ENCODE measurements around the gene SOWAHA.

Gene SOWAHA

GRCh38 chr5:132812781-132813598, at the start of gene SOWAHA:
TSS of gene SOWAHA (plus strand) at chr5:132813302. CDS start at chr5:132813622, 320 bp downstream.
- DNase-seq (ENCODE audit: low spot score): no peak

GRCh38 chr5:132764051-132764450, 49.1 kb upstream of the SOWAHA start:
- DNase-seq (ENCODE audit: low spot score): no peak

DNA sequence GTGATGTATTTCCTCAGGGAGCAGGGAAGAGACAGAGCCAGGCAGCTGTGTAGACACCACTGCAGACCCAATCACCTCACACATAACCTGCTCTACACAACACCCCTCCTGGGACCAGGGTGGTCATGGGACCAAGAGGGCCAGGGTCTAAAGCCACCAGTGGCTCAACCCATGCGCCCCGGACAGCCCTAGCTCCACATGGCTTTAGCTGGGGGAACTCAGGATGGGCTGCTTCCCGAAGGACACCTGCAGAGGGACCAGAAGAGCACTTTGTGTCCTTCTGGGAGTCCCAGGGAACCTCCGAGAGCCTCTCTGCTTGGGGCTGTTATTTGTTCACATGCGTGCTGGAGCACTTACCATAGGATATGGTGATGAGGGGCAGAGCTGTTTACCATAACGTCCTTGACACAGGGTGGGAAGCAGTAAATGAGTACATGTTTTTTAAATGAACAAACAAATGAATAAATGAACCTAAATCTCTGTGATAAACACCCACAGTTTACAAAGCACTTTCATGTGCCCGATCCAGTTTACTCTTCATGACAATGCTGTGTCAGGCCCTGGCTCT, 48.3 kb upstream of the SOWAHA start:
- DNase-seq (ENCODE audit: low spot score): no peak

- DNase-seq (ENCODE audit: low spot score): no peak
These were observed 47.6 kb upstream of the SOWAHA start for GRCh38 chr5:132765311-132766019.

DNA sequence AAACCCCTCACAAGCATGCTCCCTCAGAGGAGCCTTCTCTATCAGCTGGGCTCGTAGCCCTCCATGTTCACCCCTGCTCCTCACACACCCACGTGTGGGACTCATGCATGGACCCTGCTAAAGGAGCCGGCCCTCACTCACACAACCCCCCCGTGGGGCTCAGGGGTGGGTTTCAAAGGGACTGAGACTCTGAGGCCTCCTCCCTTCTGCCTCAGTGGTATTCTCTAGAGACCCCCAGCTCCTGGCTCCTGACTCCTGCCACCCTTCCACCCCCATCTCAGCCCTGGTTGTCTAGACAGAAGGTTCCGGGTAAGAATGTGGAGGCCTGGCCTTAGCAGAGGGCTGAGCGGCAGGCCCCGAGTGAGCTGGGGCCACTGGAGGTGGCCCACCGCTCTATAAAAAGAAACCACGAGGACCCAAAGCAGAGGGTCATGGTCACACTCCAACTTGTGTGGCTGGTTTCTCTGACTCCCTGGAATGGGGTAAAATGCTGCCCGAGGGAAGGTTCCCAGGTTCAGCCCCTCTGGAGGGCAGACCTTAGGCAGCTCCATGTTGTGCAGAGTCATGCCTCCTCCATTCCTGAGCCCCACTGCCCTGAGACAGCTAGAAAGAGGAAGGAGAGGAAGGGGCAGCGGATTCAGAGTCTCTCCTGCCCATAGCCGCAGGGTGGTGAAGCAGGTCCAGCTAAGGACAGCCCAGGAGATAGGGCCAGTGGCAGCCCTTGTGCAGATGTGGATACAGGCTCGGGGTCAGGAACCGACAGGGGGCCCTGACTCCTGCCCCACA, 46.9 kb upstream of the SOWAHA start:
- no peak for DNase-seq (ENCODE audit: low spot score)

GRCh38 chr5:132766806-132767055, 46.4 kb upstream of the SOWAHA start:
- no peak for DNase-seq (ENCODE audit: low spot score)

DNA sequence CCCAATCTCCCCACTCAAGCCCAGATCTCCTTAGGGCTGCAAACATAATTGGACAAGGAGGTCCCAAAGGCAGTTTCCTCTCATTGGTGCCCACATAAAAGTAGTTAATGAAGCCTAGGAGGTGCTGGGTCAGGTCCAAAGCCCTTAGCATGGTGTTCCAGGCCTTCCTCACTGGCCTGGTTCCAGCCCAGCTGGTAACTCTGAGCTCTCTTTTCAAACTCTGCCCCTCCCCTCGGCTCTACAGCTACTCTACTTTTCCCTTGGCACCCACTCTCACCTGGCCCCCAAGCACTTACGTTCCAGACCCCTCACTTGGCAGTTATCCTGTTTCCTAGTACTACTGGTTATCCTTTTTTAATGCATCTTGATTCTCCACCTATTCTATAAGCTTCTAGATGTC, 46.0 kb upstream of the SOWAHA start:
- no peak for DNase-seq (ENCODE audit: low spot score)

DNA sequence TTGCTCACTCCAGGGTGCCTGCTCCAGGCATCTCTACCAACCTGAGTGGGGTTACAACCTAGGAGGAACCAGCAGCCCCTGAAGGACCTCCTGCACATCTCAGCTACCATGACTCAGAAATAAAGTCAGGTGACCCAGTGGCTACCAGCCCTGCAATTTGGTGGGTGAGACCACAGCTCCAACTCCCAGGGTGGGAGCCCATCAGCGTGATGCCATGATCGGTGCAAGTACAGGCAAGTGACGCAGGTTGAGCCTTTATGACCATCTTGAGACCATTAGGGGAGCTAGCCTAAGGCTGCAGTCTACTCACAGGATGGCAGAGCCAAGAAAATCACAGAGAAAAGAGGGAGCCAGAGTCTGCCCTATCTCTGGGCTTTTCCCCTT, 44.6 kb upstream of the SOWAHA start:
- no peak for DNase-seq (ENCODE audit: low spot score)

GRCh38 chr5:132770476-132771159, 42.5 kb upstream of the SOWAHA start:
- DNase-seq (ENCODE audit: low spot score): no peak

DNA sequence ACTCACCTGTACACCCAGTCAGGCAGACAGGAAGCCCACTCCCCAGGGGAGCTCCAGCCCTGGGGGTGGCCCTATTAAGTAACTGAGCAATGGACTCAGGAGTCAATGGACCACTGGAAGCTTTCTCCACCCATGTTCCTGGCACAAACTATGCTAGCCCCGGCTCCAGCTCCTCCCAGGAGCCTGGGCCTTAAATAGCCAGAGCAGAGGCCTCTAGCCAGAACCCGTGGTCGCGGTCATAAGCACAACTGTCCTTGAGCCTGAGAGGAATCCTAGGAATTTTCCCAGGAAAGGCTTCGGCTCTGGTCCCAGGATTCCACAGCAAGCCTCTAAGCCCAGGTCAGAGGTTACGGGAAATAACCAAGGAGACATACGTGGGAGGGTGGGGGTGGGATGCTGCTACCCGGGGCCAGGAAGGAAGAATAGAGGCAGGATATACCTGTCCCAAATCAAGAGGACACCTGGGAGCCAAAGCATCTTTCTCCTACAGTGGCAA, 41.6 kb upstream of the SOWAHA start:
- DNase-seq (ENCODE audit: low spot score): no peak

GRCh38 chr5:132772291-132773070, 40.6 kb upstream of the SOWAHA start:
- no peak for DNase-seq (ENCODE audit: low spot score)

- no peak for DNase-seq (ENCODE audit: low spot score)
These were observed 40.0 kb upstream of the SOWAHA start for GRCh38 chr5:132773114-132773513.

GRCh38 chr5:132773601-132774355, 39.3 kb upstream of the SOWAHA start:
- no peak for DNase-seq (ENCODE audit: low spot score)

DNA sequence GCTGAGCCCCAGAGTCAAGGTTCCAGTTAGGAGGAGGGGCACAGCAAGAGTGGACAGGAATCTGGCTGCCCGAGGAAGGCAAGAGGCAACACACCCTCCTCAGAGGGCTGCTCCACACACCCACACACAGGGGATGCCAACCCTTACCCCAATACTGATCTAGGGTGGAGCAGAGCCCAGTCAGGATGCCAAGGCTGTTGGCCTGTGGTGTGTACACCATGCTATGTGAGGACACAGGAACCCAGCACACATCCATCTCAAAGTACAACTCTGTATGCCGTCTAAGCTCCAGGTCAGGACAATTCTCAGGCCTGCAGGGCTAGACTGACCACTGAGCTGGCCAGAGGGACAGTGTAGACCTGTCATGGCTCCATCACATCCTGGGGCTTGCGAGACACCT, 38.7 kb upstream of the SOWAHA start:
- DNase-seq (ENCODE audit: low spot score): no peak

GRCh38 chr5:132774896-132775295, 38.2 kb upstream of the SOWAHA start:
- DNase-seq (ENCODE audit: low spot score): no peak

- no peak for DNase-seq (ENCODE audit: low spot score)
These were observed 37.6 kb upstream of the SOWAHA start for GRCh38 chr5:132775476-132775961.

GRCh38 chr5:132776131-132776937, 36.8 kb upstream of the SOWAHA start:
- no peak for DNase-seq (ENCODE audit: low spot score)

GRCh38 chr5:132776938-132777208, 36.2 kb upstream of the SOWAHA start:
- DNase-seq (ENCODE audit: low spot score): no peak

GRCh38 chr5:132777209-132778069, 35.7 kb upstream of the SOWAHA start, which contains the start of gene SEPTIN8:
TSS of gene SEPTIN8 (minus strand) at chr5:132777239. CDS start at chr5:132777137, 102 bp downstream.
- DNase-seq (ENCODE audit: low spot score): no peak

All from hematopoietic multipotent progenitor cell treated with erythropoietin and hydrocortisone succinate and interleukin-3 and kit ligand, for 17 days (in vitro differentiated cells).